ENCODE results near the gene KAZN. TPM values are rescaled to one million over a fixed set of nuclear protein-coding genes. Genes with fewer than 3 reads are reported as not detected.

KAZN gene
- polyA plus RNA-seq, 1 of the 3 experiments (the other 2 are of a cell fraction) = 6.8 TPM

DNA sequence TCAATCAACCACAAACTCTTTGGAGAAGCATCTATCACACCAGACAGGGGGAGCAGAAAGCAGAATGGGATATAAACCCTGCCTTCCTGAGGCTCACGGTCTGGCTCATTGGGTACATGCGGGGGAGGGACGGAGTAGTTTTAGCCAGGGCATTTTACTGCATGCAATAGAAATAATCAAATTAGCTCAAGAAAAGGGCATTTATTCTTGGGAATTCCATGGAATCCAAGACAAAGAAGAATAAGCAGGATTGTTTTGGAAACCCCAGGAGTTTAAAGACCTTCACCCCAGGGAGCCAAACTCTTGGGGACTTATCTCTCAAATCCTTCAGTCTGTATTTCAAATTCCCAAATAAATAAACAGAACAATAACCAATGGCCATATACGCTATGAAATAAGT is 5.2 kb upstream of the KAZN start:
- no peak overlapping the region for H2AFZ ChIP-seq (ENCODE audit: low read depth)
- no peaks in the 10 kb centered on the region for H3K27me3 ChIP-seq (ENCODE audit: insufficient read depth)
- H3K4me1 ChIP-seq (ENCODE audit: control insufficient read depth in 1 of 2, insufficient read depth in 2 of 2, low read depth in 1 of 2, low read length in 1 of 2) = peaks cover 0 to 10% of the 10 kb centered on the region in 2 experiments; a peak in 1 of 4 replicates
- H3K27ac ChIP-seq (ENCODE audit: low read depth in 2 of 2, low read length in 1 of 2) = no peak overlapping the region
- DNase-seq = no peak
- no peaks in the 10 kb centered on the region for H3K36me3 ChIP-seq (replicated peaks in 1 of 2; ENCODE audit: control insufficient read depth in 1 of 2, insufficient read depth in 2 of 2, low read length in 1 of 2)
- POLR2A ChIA-PET = no interaction called here
- no peak overlapping the region for H3K4me2 ChIP-seq
- H3F3A ChIP-seq (replicated peaks; ENCODE audit: insufficient read depth) = no peaks in the 10 kb centered on the region
- H3K9ac ChIP-seq = no peak overlapping the region
- H3K9me3 ChIP-seq = no peaks in the 10 kb centered on the region
- no peaks in the 10 kb centered on the region for H3K9me2 ChIP-seq
- WGBS (ENCODE audit: low lambda C conversion rate) = 49% methylated on average over 4 of the region's 4 CpGs
- no peak overlapping the region for H3K4me3 ChIP-seq (ENCODE audit: low read depth in 2 of 2, low read length in 1 of 2)
- no peaks in the 10 kb centered on the region for H4K20me1 ChIP-seq (ENCODE audit: insufficient read depth)
- TF ChIP-seq GABPA (IDR thresholded peaks at IDR 0.05; ENCODE audit: low read depth) (no peak), RCOR1 (IDR thresholded peaks at IDR 0.05; ENCODE audit: low read length) (no peak), FOSL2 (IDR thresholded peaks at IDR 0.05; ENCODE audit: borderline replicate concordance, low read depth) (no peak), POLR2AphosphoS5 (IDR thresholded peaks at IDR 0.05; ENCODE audit: low read depth, low read length) (no peak)
- TF ChIP-seq, protein P1, sequence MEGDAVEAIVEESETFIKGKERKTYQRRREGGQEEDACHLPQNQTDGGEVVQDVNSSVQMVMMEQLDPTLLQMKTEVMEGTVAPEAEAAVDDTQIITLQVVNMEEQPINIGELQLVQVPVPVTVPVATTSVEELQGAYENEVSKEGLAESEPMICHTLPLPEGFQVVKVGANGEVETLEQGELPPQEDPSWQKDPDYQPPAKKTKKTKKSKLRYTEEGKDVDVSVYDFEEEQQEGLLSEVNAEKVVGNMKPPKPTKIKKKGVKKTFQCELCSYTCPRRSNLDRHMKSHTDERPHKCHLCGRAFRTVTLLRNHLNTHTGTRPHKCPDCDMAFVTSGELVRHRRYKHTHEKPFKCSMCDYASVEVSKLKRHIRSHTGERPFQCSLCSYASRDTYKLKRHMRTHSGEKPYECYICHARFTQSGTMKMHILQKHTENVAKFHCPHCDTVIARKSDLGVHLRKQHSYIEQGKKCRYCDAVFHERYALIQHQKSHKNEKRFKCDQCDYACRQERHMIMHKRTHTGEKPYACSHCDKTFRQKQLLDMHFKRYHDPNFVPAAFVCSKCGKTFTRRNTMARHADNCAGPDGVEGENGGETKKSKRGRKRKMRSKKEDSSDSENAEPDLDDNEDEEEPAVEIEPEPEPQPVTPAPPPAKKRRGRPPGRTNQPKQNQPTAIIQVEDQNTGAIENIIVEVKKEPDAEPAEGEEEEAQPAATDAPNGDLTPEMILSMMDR (IDR thresholded peaks at IDR 0.05) = no peak
- H3K79me2 ChIP-seq (ENCODE audit: insufficient read depth) = no peaks in the 10 kb centered on the region
- CTCF ChIA-PET = no interaction called here

DNA sequence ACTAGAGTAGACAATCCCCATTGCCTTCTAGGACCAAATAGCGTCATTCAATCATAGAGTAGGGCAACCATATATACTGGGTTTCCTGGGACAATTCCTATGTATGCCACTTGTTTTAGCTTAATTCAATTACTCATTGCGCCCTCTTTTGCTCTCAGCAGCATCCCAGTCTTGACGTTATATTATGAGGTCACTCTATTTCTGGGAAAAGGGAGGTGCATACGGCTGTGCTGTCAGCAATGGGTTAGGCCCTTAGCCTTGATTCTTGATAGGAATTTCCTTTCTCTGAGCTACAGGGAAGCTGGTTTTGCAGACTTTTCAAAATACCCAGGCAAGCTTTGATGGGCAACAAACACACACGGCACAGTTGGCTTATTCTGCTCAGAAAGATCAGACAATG is 4.4 kb upstream of the KAZN start:
- H3K9me2 ChIP-seq = no peaks in the 10 kb centered on the region
- DNase-seq = no peak
- 35% methylated on average over 5 of the region's 5 CpGs for WGBS (ENCODE audit: low lambda C conversion rate)
- H3K36me3 ChIP-seq (replicated peaks in 1 of 2; ENCODE audit: control insufficient read depth in 1 of 2, insufficient read depth in 2 of 2, low read length in 1 of 2) = no peaks in the 10 kb centered on the region
- H3K4me2 ChIP-seq = no peak overlapping the region
- no peaks in the 10 kb centered on the region for H3K79me2 ChIP-seq (ENCODE audit: insufficient read depth)
- no peak overlapping the region for H3K4me3 ChIP-seq (ENCODE audit: low read depth in 2 of 2, low read length in 1 of 2)
- no peak overlapping the region for H3K9ac ChIP-seq
- POLR2A ChIA-PET = no interaction called here
- no peak overlapping the region for H2AFZ ChIP-seq (ENCODE audit: low read depth)
- no peaks in the 10 kb centered on the region for H3F3A ChIP-seq (replicated peaks; ENCODE audit: insufficient read depth)
- no peak for TF ChIP-seq USF2 (IDR thresholded peaks at IDR 0.05; ENCODE audit: borderline replicate concordance, low read depth, low read length)
- no peak for TF ChIP-seq MXI1 (IDR thresholded peaks at IDR 0.05; ENCODE audit: low read depth, low read length)
- TF ChIP-seq MAX (IDR thresholded peaks at IDR 0.05; ENCODE audit: low read depth) = no peak
- TF ChIP-seq EZH2phosphoT487 (IDR thresholded peaks at IDR 0.05; ENCODE audit: borderline replicate concordance, low read depth) = no peak
- TF ChIP-seq RAD21 (IDR thresholded peaks at IDR 0.05; ENCODE audit: low read length) = no peak
- no peak for TF ChIP-seq NFIC (IDR thresholded peaks at IDR 0.05; ENCODE audit: borderline replicate concordance)
- no peak for TF ChIP-seq GATA2 (CRISPR knock-in tag; IDR thresholded peaks at IDR 0.05)
- no peak for TF ChIP-seq IRF3 (IDR thresholded peaks at IDR 0.05; ENCODE audit: low read depth, low read length)
- TF ChIP-seq TEAD4 (IDR thresholded peaks at IDR 0.05; ENCODE audit: borderline replicate concordance, insufficient read depth) = no peak
- TF ChIP-seq, protein P2, sequence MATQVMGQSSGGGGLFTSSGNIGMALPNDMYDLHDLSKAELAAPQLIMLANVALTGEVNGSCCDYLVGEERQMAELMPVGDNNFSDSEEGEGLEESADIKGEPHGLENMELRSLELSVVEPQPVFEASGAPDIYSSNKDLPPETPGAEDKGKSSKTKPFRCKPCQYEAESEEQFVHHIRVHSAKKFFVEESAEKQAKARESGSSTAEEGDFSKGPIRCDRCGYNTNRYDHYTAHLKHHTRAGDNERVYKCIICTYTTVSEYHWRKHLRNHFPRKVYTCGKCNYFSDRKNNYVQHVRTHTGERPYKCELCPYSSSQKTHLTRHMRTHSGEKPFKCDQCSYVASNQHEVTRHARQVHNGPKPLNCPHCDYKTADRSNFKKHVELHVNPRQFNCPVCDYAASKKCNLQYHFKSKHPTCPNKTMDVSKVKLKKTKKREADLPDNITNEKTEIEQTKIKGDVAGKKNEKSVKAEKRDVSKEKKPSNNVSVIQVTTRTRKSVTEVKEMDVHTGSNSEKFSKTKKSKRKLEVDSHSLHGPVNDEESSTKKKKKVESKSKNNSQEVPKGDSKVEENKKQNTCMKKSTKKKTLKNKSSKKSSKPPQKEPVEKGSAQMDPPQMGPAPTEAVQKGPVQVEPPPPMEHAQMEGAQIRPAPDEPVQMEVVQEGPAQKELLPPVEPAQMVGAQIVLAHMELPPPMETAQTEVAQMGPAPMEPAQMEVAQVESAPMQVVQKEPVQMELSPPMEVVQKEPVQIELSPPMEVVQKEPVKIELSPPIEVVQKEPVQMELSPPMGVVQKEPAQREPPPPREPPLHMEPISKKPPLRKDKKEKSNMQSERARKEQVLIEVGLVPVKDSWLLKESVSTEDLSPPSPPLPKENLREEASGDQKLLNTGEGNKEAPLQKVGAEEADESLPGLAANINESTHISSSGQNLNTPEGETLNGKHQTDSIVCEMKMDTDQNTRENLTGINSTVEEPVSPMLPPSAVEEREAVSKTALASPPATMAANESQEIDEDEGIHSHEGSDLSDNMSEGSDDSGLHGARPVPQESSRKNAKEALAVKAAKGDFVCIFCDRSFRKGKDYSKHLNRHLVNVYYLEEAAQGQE (IDR thresholded peaks at IDR 0.05; ENCODE audit: low read depth, low read length) = no peak
- no peak for TF ChIP-seq ELF1 (IDR thresholded peaks at IDR 0.05)
- H3K4me1 ChIP-seq (ENCODE audit: control insufficient read depth in 1 of 2, insufficient read depth in 2 of 2, low read depth in 1 of 2, low read length in 1 of 2) = peaks cover 0 to 10% of the 10 kb centered on the region in 2 experiments; a peak in 1 of 4 replicates
- no peaks in the 10 kb centered on the region for H3K27me3 ChIP-seq (ENCODE audit: insufficient read depth)
- H3K27ac ChIP-seq (ENCODE audit: low read depth in 2 of 2, low read length in 1 of 2) = no peak overlapping the region
- no peaks in the 10 kb centered on the region for H3K9me3 ChIP-seq
- CTCF ChIA-PET = no interaction called here
- no peaks in the 10 kb centered on the region for H4K20me1 ChIP-seq (ENCODE audit: insufficient read depth)
